SK-N-SH (cell line): ENCODE data around the gene PTPN9. TPM values are rescaled to one million over a fixed set of nuclear protein-coding genes. Genes with fewer than 3 reads are reported as not detected.

ENCODE experiments used
- CTCF ChIA-PET: fragments of 300-600, 350-600 bp; formaldehyde crosslinking; extraction: SDS; loops from one replicate; lab custom pipeline; 2021; lab: Yijun Ruan, JAX
- POLR2A ChIA-PET: fragments of 350-600 bp; sonication (Branson Sonifier 250); formaldehyde crosslinking; extraction: SDS; loops from one replicate; lab custom pipeline; 2020; ENCODE audit warnings: antibody characterized with exemption, inconsistent platforms; lab: Yijun Ruan, JAX
- DNase-seq: peaks from one replicate; pipeline ENCODE4 v3.0.0; 2012
- H2AFZ ChIP-seq: fragments of 200-600 bp; sonication (generic); 2 replicates; pipeline ENCODE4 v1.8.1; 2016; ENCODE audit warnings: antibody characterized with exemption, mild to moderate bottlenecking, low read depth
- H3F3A ChIP-seq: fragments of 200-600 bp; sonication (generic); replicated peaks from 2 replicates; pipeline ENCODE3; 2016; ENCODE audit warnings: antibody characterized with exemption, mild to moderate bottlenecking; ENCODE audit not compliant: insufficient read depth
- H3K27ac ChIP-seq, 2 experiments: fragments of 200-500 bp in 1 of 2; fragments of 200-600 bp in 1 of 2; sonication (Bioruptor generic) in 1 of 2; sonication (generic), shearing (Covaris generic) in 1 of 2; 2 replicates each; pipeline versions ENCODE4 v1.5.1 to v1.6.1; 2014 to 2016; ENCODE audit warnings: low read depth in 2 of 2, inconsistent platforms in 1 of 2, low read length in 1 of 2, mild to moderate bottlenecking in 1 of 2, mixed read lengths in 1 of 2
- H3K27me3 ChIP-seq: fragments of 200-600 bp; sonication (generic), shearing (Covaris generic); 2 replicates; pipeline ENCODE4 v1.6.1; 2016; ENCODE audit warnings: mixed run types; ENCODE audit not compliant: insufficient read depth
- H3K36me3 ChIP-seq, 2 experiments: fragments of 200-500 bp in 1 of 2; fragments of 200-600 bp in 1 of 2; sonication (Bioruptor generic) in 1 of 2; sonication (generic) in 1 of 2; replicated peaks in 1 of 2; 2 replicates each; pipeline versions ENCODE3 to v1.5.1; 2014 to 2016; ENCODE audit warnings: low read length in 1 of 2, mild to moderate bottlenecking in 1 of 2; ENCODE audit not compliant: insufficient read depth in 2 of 2, control insufficient read depth in 1 of 2
- H3K4me1 ChIP-seq, 2 experiments: fragments of 200-500 bp in 1 of 2; fragments of 200-600 bp in 1 of 2; sonication (Bioruptor generic) in 1 of 2; sonication (generic), shearing (Covaris generic) in 1 of 2; 2 replicates each; pipeline versions ENCODE4 v1.5.1 to v1.6.1; 2014 to 2016; ENCODE audit warnings: low read depth in 1 of 2, low read length in 1 of 2, mixed run types in 1 of 2; ENCODE audit not compliant: insufficient read depth in 2 of 2, control insufficient read depth in 1 of 2
- H3K4me2 ChIP-seq: fragments of 200-600 bp; sonication (generic), shearing (Covaris generic); 2 replicates; pipeline ENCODE4 v1.6.1; 2017; ENCODE audit warnings: mixed run types
- H3K4me3 ChIP-seq, 2 experiments: fragments of 200-500 bp in 1 of 2; fragments of 200-600 bp in 1 of 2; sonication (Bioruptor generic) in 1 of 2; sonication (generic), shearing (Covaris generic) in 1 of 2; 2 replicates each; pipeline versions ENCODE4 v1.5.1 to v1.8.1; 2014 to 2016; ENCODE audit warnings: low read depth in 2 of 2, inconsistent platforms in 1 of 2, low read length in 1 of 2, mild to moderate bottlenecking in 1 of 2, mixed read lengths in 1 of 2, moderate library complexity in 1 of 2
- H3K79me2 ChIP-seq: fragments of 200-600 bp; sonication (generic); 2 replicates; pipeline ENCODE4 v1.8.1; 2017; ENCODE audit warnings: mild to moderate bottlenecking; ENCODE audit not compliant: insufficient read depth
- H3K9ac ChIP-seq: fragments of 200-600 bp; sonication (generic); 2 replicates; pipeline ENCODE4 v1.6.1; 2017; ENCODE audit warnings: mixed run types
- H3K9me2 ChIP-seq: fragments of 200-600 bp; sonication (generic); 2 replicates; pipeline ENCODE4 v1.6.1; 2017; ENCODE audit warnings: mixed run types
- H3K9me3 ChIP-seq: fragments of 200-600 bp; sonication (generic); 2 replicates; pipeline ENCODE4 v1.6.1; 2017; ENCODE audit warnings: mixed run types, mild to moderate bottlenecking, moderate library complexity
- H4K20me1 ChIP-seq: fragments of 200-600 bp; sonication (generic); 2 replicates; pipeline ENCODE4 v1.6.1; 2017; ENCODE audit warnings: mild to moderate bottlenecking, mixed run types; ENCODE audit not compliant: insufficient read depth
- CHD2 ChIP-seq: fragments of 150-350 bp; IDR thresholded peaks from 2 replicates; pipeline ENCODE4 v1.6.1; 2018; ENCODE audit warnings: low read length; ENCODE audit not compliant: partially characterized antibody
- CTCF ChIP-seq: fragments of 200-600 bp; sonication (generic); IDR thresholded peaks from 2 replicates; pipeline ENCODE4 v1.6.1; 2017; ENCODE audit warnings: antibody characterized with exemption, mild to moderate bottlenecking, moderate library complexity
- ELF1 ChIP-seq: IDR thresholded peaks from 2 replicates; pipeline ENCODE4 v1.4.0; 2012
- EP300 ChIP-seq, 2 experiments: IDR thresholded peaks; 2 replicates each; pipeline versions ENCODE4 v1.4.0 to v1.6.1; 2012; ENCODE audit warnings: borderline replicate concordance in 1 of 2, low read depth in 1 of 2, low read length in 1 of 2
- FOXJ3 ChIP-seq: sonication (generic); formaldehyde crosslinking; IDR thresholded peaks from 2 replicates; pipeline ENCODE4 v1.5.1; 2020; ENCODE audit warnings: mild to moderate bottlenecking, missing genetic modification reagents
- FOXM1 ChIP-seq: IDR thresholded peaks from 2 replicates; pipeline ENCODE4 v1.4.0; 2012; ENCODE audit warnings: low read depth, mild to moderate bottlenecking
- GABPA ChIP-seq: IDR thresholded peaks from 2 replicates; pipeline ENCODE4 v1.4.0; 2012; ENCODE audit warnings: low read depth, mild to moderate bottlenecking
- IRF3 ChIP-seq: fragments of 150-350 bp; IDR thresholded peaks from 2 replicates; pipeline ENCODE4 v1.6.1; 2016; ENCODE audit warnings: mild to moderate bottlenecking, low read depth, low read length
- JUND ChIP-seq: IDR thresholded peaks from 2 replicates; pipeline ENCODE4 v1.4.0; 2012
- NFIC ChIP-seq: IDR thresholded peaks from 2 replicates; pipeline ENCODE4 v1.4.0; 2012; ENCODE audit warnings: borderline replicate concordance
- NRF1 ChIP-seq: IDR thresholded peaks from 2 replicates; pipeline ENCODE4 v1.6.1; 2012; ENCODE audit warnings: low read depth, mild to moderate bottlenecking, low read length
- RAD21 ChIP-seq: IDR thresholded peaks from 2 replicates; pipeline ENCODE4 v1.6.1; 2012; ENCODE audit warnings: mild to moderate bottlenecking, low read length
- REST ChIP-seq: IDR thresholded peaks from 2 replicates; pipeline ENCODE4 v1.6.1; 2012; ENCODE audit warnings: mild to moderate bottlenecking, low read depth, low read length, moderate library complexity
- SIN3A ChIP-seq: IDR thresholded peaks from 2 replicates; pipeline ENCODE4 v1.6.1; 2012; ENCODE audit warnings: low read depth, mild to moderate bottlenecking, low read length, moderate library complexity, borderline replicate concordance
- SMC3 ChIP-seq: IDR thresholded peaks from 2 replicates; pipeline ENCODE4 v1.6.1; 2012; ENCODE audit warnings: low read depth, low read length, improper control_type of control experiment
- TAF1 ChIP-seq: IDR thresholded peaks from 2 replicates; pipeline ENCODE4 v1.6.1; 2012; ENCODE audit warnings: low read depth, mild to moderate bottlenecking, low read length, moderate library complexity, borderline replicate concordance
- TEAD4 ChIP-seq: IDR thresholded peaks from 2 replicates; pipeline ENCODE4 v1.4.0; 2012; ENCODE audit warnings: mild to moderate bottlenecking, borderline replicate concordance; ENCODE audit not compliant: insufficient read depth
- USF2 ChIP-seq: fragments of 150-350 bp; IDR thresholded peaks from 2 replicates; pipeline ENCODE4 v1.6.1; 2017; ENCODE audit warnings: antibody characterized with exemption, low read length, low read depth, borderline replicate concordance
- whole genome bisulfite sequencing: methylation state at CpG from one replicate; pipeline ENCODE4 v1.1.6; 2017; ENCODE audit warnings: low lambda C conversion rate; 5-methylcytosine and 5-hydroxymethylcytosine counted together
- polyA plus RNA-seq, 3 experiments: library from polyadenylated mRNA; depleted of rRNA; stranded (reverse); fragments of >200 nt; gene quantifications; 2 replicates each; pipeline ENCODE4 v1.2.3, GENCODE V29; 2012

The PTPN9 gene
- polyA plus RNA-seq, 1 of the 3 experiments (the other 2 are of a cell fraction): 25.9 TPM

GRCh38 chr15:75460646-75461045 is 118.5 kb downstream of the PTPN9 start:
- H3K4me3 ChIP-seq: no peak overlapping the region
- CTCF ChIA-PET: no interaction called here
- no peaks in the 10 kb centered on the region for H3K27me3 ChIP-seq
- DNase-seq: no peak
- H3K4me2 ChIP-seq: no peak overlapping the region
- no peaks in the 10 kb centered on the region for H3K9me3 ChIP-seq
- no peak overlapping the region for H3K27ac ChIP-seq
- peaks cover 15% of the 10 kb centered on the region for H3F3A ChIP-seq
- TF ChIP-seq USF2 (no peak), SMC3 (no peak), FOXM1 (no peak), CHD2 (no peak), CTCF (no peak), REST (no peak), NRF1 (no peak), NFIC (no peak), JUND (no peak), EP300 (IDR thresholded peaks at IDR 0.05; ENCODE audit: borderline replicate concordance in 1 of 2, low read depth in 1 of 2, low read length in 1 of 2) (no peak), RAD21 (no peak), GABPA (no peak), FOXJ3 (CRISPR knock-in tag) (no peak), ELF1 (no peak), TEAD4 (no peak), TAF1 (no peak), IRF3 (no peak), SIN3A (no peak)
- TF ChIP-seq, all 33 proteins: peak for 0
- POLR2A ChIA-PET: no interaction called here
- no peak overlapping the region for H3K9ac ChIP-seq
- H3K79me2 ChIP-seq: no peaks in the 10 kb centered on the region
- peaks cover 2 to 3% of the 10 kb centered on the region in 2 experiments for H3K36me3 ChIP-seq
- H4K20me1 ChIP-seq: no peaks in the 10 kb centered on the region
- H3K9me2 ChIP-seq: no peaks in the 10 kb centered on the region
- 75% methylated on average over 4 of the region's 4 CpGs for WGBS
- H2AFZ ChIP-seq: no peak overlapping the region
- H3K4me1 ChIP-seq: peaks cover 0 to 8% of the 10 kb centered on the region in 2 experiments; a peak in 1 of 4 replicates
